DMS79 treated with DMSO at 0.1 percent for 48 hours (cell line): ENCODE measurements around the gene FAM227B.

ENCODE experiments used
- DNase-seq: peaks from one replicate; lab custom pipeline; 2025; lab: John Stamatoyannopoulos, UW

FAM227B gene

DNA sequence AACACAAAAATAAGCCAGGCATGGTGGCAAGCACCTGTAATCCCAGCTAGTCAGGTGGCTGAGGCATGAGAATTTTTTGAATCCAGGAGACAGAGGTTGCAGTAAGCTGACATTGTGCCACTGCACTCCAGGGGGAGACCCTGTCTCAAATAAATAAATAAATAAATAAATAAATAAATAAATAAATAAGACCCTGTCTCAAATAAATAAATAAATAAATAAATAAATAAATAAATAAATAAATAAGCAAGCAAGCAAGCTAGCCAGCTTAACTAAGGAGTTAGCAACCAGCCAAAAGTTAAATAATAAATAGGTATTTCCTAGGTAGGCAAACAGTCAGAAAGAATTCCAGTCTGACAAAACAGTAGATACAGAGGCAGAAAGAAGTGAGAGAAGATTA lies 326.7 kb downstream of the FAM227B start:
- DNase-seq = no peak

DNA sequence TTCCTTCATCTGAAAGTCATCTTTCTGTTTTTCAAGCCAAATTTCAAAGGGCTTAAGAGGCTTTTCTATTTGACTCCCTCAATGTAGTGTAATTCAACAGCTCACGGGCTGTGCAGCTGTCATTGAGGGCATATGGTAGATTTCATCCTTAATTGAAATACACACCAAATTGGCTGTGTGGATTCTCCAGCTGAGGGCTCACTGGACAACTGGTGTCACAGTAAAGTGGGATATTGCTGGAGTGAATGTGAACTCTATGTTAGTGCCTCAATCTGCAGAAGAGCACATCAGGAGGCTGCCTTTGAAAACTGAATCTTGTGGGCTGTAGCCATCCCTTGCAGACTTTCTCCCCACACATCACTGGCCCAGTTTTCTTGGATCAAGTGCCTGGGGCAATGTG lies 330.4 kb downstream of the FAM227B start:
- DNase-seq = no peak

DNA sequence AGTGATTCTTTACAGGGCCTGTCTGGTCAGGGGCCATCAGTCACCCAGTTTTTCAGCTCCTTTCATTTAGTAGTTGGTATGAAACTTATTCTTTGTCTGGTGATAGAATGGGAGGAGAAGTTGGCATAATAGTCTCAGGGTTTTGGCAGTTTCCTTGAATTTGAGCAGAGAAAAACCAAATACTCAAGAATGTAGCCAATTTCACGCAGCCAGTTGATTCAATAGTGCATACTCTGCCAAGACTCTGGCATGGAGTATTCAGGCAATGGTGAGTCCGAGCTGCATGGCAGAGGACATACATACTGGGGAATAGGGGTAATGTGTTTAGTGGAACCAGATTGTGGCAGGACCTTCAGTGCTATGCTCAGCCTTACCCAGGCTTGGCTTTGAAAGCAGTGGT lies 332.2 kb downstream of the FAM227B start:
- DNase-seq = no peak

DNA sequence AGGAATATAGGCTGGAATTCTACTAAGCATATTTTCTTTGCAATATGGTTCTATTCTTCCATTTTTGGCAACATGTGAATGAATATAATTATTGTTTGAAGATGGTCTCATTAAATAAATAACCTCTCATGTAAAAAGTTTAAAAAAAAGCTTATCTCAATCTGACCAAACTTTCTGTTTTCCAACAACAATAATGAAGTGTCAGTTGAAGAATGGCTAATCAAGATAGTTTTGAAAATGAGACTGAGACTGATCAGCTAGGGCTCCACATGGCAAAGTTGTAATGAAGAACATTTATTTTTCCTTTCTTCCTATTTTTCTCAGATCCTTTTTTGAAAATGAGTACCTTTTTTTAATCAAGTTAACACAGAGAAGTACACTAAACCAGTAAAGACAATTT lies 333.1 kb downstream of the FAM227B start:
- DNase-seq = no peak

DNA sequence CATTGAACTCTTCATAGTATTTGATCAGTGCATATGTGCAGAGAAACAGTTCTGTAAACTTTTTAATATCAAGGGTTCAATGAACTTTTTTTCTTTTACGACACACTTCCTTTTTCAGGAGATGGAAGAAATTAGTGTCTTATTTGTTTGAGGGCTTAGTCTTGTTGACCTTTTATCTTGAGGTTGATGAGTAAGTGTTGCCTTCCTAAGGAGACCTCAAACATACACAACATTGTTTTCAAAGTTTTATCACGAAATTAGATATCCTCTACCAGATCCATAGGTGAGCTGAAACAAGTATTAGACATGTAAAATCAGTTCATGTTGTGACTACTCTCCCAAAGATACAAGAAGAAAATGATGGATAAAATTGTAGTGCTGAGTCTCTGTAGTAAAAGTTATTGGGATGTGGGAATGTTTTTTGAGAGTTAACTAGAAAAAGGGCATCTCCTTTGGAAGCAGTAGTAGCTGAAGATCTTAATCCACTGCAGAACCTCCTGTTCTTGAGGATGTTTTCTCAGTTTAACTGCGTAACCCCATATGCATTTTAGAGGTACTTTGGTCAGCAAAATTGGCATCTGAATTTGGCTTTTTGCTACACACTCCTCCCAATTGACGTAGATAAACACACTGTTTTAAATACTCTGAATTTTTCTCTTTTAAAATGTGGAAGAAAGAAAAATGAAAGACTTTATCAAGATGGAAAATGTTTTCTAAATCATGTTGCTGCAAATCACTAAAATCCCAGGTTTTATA lies 333.8 kb downstream of the FAM227B start:
- no peak for DNase-seq

DNA sequence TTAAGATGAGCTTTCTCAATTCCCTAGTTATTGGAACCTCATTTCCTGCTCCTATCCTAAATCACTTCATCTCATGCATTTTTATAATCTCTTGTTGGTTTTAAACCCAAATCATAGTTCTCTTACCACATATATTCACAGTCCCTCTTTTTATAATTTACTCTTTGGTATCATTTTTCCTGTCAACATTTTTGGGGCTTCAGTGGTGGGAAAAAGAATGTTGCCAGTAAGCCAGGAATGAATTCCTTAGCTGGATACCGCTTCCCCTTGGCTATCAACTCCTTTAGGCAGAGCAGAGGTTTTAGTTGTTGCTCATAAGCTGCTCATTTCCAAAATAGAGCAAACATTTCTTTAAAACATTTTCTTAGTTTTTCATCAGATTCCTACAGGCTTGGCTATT lies 338.3 kb downstream of the FAM227B start:
- DNase-seq = no peak

DNA sequence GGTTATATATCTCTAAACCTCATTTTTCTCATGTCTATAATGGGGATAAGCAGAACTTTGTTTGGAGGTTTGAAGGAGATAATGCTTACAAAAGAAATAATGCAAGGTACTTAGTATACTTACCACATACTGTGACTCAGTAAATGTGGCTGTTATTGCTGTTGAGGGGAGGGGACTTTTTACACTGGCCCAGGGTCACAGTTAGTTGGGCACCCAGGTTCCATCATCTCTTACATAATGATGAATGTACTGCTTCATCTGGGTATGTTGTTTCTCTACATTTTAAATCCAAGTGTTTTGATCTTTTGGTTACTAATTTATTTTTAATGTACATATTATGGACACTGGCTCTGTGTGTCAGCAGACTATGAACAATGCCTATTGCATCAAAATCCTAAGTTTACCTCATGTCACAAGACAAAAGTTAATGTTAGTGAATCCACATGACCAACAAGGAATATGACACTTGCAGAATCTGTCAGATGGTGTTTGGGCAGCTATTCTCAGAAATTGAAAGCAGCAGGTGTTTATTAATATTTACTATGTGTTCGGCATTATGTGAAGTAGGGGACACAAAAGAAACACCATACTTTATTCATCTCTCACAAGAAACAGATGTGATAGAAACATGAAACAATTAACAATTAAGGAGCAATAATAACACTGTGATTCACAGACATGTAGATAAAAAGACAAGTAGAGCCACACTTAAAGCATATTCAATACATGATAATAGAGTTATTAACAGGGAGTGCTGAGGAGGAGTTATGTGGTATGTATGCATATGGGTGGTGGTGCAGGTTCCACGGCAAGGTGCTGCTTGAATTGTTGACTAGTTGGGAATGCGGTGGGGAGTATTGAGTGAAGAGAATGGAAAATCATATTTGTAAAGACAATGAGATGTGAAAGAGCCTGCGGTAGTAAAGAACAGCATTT lies 340.8 kb downstream of the FAM227B start:
- no peak for DNase-seq

DNA sequence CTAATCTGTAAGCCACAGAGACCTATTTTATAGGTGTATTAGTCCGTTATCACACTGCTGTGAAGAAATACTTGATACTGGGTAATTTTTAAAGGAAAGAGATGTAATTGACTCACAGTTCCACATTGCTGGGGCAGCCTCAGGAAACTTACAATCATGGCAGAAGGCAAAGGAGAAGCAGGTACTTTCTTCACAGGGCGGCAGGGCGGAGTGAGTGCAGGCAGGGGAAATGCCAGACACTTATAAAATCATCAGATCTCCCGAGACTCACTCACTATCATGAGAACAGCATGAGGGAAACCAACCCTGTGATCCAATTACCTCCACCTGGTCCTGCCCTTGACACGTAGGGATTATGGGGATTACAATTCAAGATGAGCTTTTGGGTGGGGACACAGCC lies 341.9 kb downstream of the FAM227B start:
- no peak for DNase-seq
